Heart right ventricle (tissue), 16 donors: ENCODE measurements around the gene SSBP3. TPM values are rescaled to one million over a fixed set of nuclear protein-coding genes. Genes with fewer than 3 reads are reported as not detected.
A peak's percentile ranks its signal among the peaks of the same experiment; 100 is the strongest.

ENCODE experiments used
- ATAC-seq, 8 donors: fragments of 200-7000 bp; cut with Tn5 transposase; one replicate each; pipeline ENCODE4 v1.9.1; 2020; ENCODE audit warnings: mild to moderate bottlenecking in 8 of 8, moderate library complexity in 8 of 8, moderate number of reproducible peaks in 1 of 8
- DNase-seq, 2 donors: peaks; one replicate each; pipeline ENCODE4 v3.0.0-alpha.2; 2020
- H3K27ac ChIP-seq, 10 donors: fragments of 200-600 bp; sonication (generic) in 2 of 10; one replicate each; pipeline versions ENCODE4 v1.5.0 to v1.8.0; 2020 to 2022; ENCODE audit warnings: mild to moderate bottlenecking in 3 of 10
- H3K27me3 ChIP-seq, 7 donors: fragments of 200-600 bp; one replicate each; pipeline ENCODE4 v1.8.0; 2021 to 2022; ENCODE audit warnings: mild to moderate bottlenecking in 2 of 7
- H3K36me3 ChIP-seq, 9 donors: fragments of 200-600 bp; sonication (generic) in 1 of 9; one replicate each; pipeline versions ENCODE4 v1.5.0 to v1.8.0; 2020 to 2022; ENCODE audit warnings: mild to moderate bottlenecking in 2 of 9
- H3K4me1 ChIP-seq, 9 donors: fragments of 200-600 bp; sonication (generic) in 1 of 9; one replicate each; pipeline versions ENCODE4 v1.5.0 to v1.8.0; 2020 to 2022; ENCODE audit warnings: mild to moderate bottlenecking in 4 of 9
- H3K4me3 ChIP-seq, 10 donors: fragments of 200-600 bp; sonication (generic) in 2 of 10; one replicate each; pipeline versions ENCODE4 v1.5.0 to v1.8.0; 2020 to 2022; ENCODE audit warnings: mild to moderate bottlenecking in 7 of 10, moderate library complexity in 2 of 10
- H3K9me3 ChIP-seq, 11 donors: fragments of 200-600 bp in 10 of 11; sonication (generic) in 2 of 11; one replicate each; pipeline versions ENCODE4 v1.5.0 to v1.8.0; 2013 to 2022; ENCODE audit warnings: mild to moderate bottlenecking in 2 of 11, control low read depth in 1 of 11, moderate library complexity in 1 of 11
- WGBS, 2 donors: extraction: QIAGEN DNeasy Blood & Tissue Kit; methylation state at CpG; one replicate each; pipeline ENCODE4 v1.1.7; 2013; ENCODE audit warnings: inconsistent platforms in 1 of 2; 5-methylcytosine and 5-hydroxymethylcytosine counted together
- intact Hi-C, 10 donors: fragments of 100-400 bp; cut with DNase I; formaldehyde crosslinking; loops; one replicate each; pipeline versions ENCODE4 v1.11.1 to v1.14.2; 2022
- polyA plus RNA-seq, 2 donors: library from polyadenylated mRNA; stranded (reverse); fragments of 200-250 nt; gene quantifications; one replicate each; pipeline ENCODE4 v1.2.3, GENCODE V29; 2013
- total RNA-seq, 10 donors: library from RNA; stranded (reverse); fragmentation: NEBNext Ultra II Directional in 3 of 10; extraction: Animal tissue kit (Norgen Biotek cat#: 25700) in 3 of 10; gene quantifications; one replicate each; pipeline versions ENCODE4 v1.2.1 to v1.2.4, GENCODE V29; 2021 to 2023
- TF ChIP-seq, protein P1 (sequence below), 9 donors: fragments of 200-600 bp; sonication (generic) in 2 of 9; IDR thresholded peaks; one replicate each; pipeline versions ENCODE4 v1.5.0 to v1.8.0; 2021 to 2022; ENCODE audit warnings: antibody characterized with exemption in 9 of 9, mild to moderate bottlenecking in 5 of 9, moderate library complexity in 1 of 9
- donor health status: Arrhythmogenic right ventricular cardiomyopathy.
- donor health status: ischemic (EF 13 %, LVEDD 7.1; RV severe dilation, severe dysfunction).
- donor health status: healthy with polysubstance abuse.
- donor health status: DM: no; HTN: yes; CAD: no.
- donor health status: DM: no; HTN: no; CAD: no.
- donor health status: ischemic (EF 25% LVEDD 6.9; RV normal size, moderate dysfunction).
- donor health status: ischemic (EF 25% LVEDD 5.7; RV mildly dilated, moderate dysfunction).
- donor health status: healthy.
- donor health status: DM: yes; HTN: yes; CAD: no.
- donor health status: Ischemic cardiomyopathy.
- donor health status: ischemic (EF 35%, LVEDD 5.7; RV mildly dilated, moderate dysfunction).
- donor health status: nonischemic (EF 11% LVEDD 7.7; RV severe dilation, severe dysfunction).
- donor health status: DM: yes; HTN: yes; CAD: no.
- donor health status: PGD.
- donor health status: ischemic (EF 29% LVEDD 5.4; RV normal size, mild dysfunction).
- donor health status: nonischemic (EF 23%, LVEDD 6.1; RV moderate dilation, normal function).

Gene SSBP3
- total and polyA plus RNA-seq, 12 donors: 17.6 to 71.9 (median 52.8) TPM

DNA sequence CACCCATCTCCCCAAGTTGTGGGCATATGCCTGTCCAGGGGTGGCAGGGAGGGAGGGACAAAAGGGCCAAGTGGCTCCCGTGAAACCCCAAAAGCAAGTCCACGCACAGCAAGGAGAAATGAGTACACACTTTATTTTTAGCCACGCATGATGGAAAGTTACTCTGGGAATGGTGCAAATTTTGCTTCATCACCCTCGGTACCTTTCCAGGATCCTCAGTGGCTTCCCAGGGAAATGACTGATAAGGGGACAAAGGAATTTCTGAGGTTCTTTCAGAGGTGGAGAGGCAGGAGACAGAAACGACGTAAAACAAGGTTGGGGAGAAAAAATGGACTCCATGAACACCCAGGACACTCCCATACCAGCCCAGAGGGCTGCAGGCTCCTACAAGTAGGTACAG, 65.8 kb downstream of the SSBP3 start:
- Histone ChIP-seq H3K36me3 (no peaks in the 10 kb centered on the region), H3K9me3 (no peaks in the 10 kb centered on the region), H3K27me3 (no peaks in the 10 kb centered on the region), H3K4me1 (peaks cover 11 to 70% (median 49%) of the 10 kb centered on the region in 9 donors), H3K4me3 (no peak overlapping the region), H3K27ac (peak overlapping the region in 7 of 10 donors; percentile 13 to 49 (median 37))
- TF ChIP-seq, protein P1, sequence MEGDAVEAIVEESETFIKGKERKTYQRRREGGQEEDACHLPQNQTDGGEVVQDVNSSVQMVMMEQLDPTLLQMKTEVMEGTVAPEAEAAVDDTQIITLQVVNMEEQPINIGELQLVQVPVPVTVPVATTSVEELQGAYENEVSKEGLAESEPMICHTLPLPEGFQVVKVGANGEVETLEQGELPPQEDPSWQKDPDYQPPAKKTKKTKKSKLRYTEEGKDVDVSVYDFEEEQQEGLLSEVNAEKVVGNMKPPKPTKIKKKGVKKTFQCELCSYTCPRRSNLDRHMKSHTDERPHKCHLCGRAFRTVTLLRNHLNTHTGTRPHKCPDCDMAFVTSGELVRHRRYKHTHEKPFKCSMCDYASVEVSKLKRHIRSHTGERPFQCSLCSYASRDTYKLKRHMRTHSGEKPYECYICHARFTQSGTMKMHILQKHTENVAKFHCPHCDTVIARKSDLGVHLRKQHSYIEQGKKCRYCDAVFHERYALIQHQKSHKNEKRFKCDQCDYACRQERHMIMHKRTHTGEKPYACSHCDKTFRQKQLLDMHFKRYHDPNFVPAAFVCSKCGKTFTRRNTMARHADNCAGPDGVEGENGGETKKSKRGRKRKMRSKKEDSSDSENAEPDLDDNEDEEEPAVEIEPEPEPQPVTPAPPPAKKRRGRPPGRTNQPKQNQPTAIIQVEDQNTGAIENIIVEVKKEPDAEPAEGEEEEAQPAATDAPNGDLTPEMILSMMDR (IDR thresholded peaks at IDR 0.05): no peak
- no peak for ATAC-seq
- no peak for DNase-seq
- intact Hi-C loops: no loop called here
- 50 to 63% methylated on average over 6 of the region's 6 CpGs for WGBS, 2 donors

DNA sequence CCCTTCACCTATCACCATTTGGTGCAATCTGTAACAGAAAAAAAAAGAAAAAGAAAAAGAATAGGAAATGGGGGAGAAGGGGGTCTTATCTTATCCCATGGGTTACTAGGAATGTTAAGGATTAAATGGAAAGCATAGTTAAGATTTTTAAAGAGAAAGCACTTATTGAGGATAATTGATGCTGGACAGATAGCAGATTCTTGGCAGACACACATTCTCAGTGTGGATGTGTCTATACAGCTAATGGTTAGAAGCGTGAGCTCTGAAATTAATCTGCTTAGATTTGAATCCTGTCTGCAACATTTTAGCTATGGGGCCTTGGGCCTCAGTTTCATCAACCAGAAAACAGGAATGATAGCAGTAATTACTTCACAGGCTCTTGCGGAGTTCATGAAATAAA, 67.1 kb downstream of the SSBP3 start:
- H3K9me3 ChIP-seq: no peaks in the 10 kb centered on the region
- intact Hi-C loops: loop anchor here in 2 of 10 donors (5.0 to 10.0 kb wide), 2 partner anchors 56 to 62 kb away; no protein-coding TSS in a partner anchor
- no peak for ATAC-seq
- H3K4me1 ChIP-seq: peaks cover 17 to 83% (median 62%) of the 10 kb centered on the region in 9 donors
- TF ChIP-seq, protein P1 (IDR thresholded peaks at IDR 0.05): no peak
- DNase-seq: no peak
- peak overlapping the region in 5 of 10 donors; percentile 7 to 39 (median 36) for H3K27ac ChIP-seq
- no peaks in the 10 kb centered on the region for H3K27me3 ChIP-seq
- 93 to 99% methylated on average over 2 of the region's 2 CpGs for WGBS, 2 donors
- no peak overlapping the region for H3K4me3 ChIP-seq
- no peaks in the 10 kb centered on the region for H3K36me3 ChIP-seq

DNA sequence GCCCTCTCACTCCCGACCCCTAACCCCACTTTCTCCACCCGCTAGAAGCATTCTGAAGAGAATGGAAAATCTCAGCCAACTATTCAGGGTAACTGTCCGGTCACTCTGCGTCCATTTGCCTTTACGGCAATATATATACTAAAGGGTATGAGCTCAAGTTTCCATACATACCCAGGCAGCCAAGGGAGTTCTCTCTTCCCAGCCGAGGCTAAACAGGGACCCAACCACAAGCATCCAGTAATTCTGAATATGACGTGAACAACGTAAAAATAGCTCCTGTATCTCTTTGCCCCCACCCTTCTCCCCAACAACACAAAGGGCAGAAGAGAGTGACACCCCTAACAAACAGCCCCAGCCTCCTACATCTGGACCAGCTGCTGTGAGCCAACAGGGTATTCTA, 67.7 kb downstream of the SSBP3 start:
- 49 to 58% methylated on average over 8 of the region's 8 CpGs for WGBS, 2 donors
- no peak overlapping the region for H3K4me3 ChIP-seq

DNA sequence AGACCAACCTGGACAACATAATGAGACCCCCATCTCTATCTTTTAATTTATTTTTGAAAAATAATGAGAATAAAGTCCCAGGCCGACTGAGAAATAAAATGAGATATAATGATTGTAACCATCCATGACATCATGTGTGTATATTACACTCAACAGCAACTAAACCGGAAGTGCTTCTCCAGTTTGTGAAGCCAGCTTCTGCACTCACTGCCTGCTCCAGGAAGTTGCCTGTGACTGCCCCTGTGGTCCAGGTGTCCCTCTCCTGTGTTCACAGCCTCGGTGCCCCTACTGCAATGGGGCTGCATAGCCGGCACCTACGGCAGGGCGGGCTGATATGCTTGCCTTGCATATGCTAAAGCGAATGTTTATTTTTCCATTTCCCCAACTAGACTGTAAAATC, 68.3 kb downstream of the SSBP3 start:
- Histone ChIP-seq H3K36me3 (no peaks in the 10 kb centered on the region), H3K4me1 (peaks cover 22 to 92% (median 65%) of the 10 kb centered on the region in 9 donors), H3K27ac (peak overlapping the region in 5 of 10 donors; percentile 7 to 39 (median 36)), H3K9me3 (no peaks in the 10 kb centered on the region), H3K4me3 (no peak overlapping the region), H3K27me3 (no peaks in the 10 kb centered on the region)
- WGBS, 2 donors: 70% methylated on average over 7 of the region's 7 CpGs
- TF ChIP-seq, protein P1 (IDR thresholded peaks at IDR 0.05): no peak
- DNase-seq: no peak
- intact Hi-C loops: loop anchor here in 2 of 10 donors (5.0 to 10.0 kb wide), 2 partner anchors 57 to 61 kb away; no protein-coding TSS in a partner anchor
- ATAC-seq: no peak

More for the DNA sequence above, 67.7 kb downstream of the SSBP3 start:
- no peaks in the 10 kb centered on the region for H3K27me3 ChIP-seq
- peak overlapping the region in 5 of 10 donors; percentile 7 to 39 (median 36) for H3K27ac ChIP-seq
- H3K4me1 ChIP-seq: peaks cover 17 to 89% (median 65%) of the 10 kb centered on the region in 9 donors
- H3K9me3 ChIP-seq: no peaks in the 10 kb centered on the region
- intact Hi-C loops: loop anchor here in 2 of 10 donors (5.0 to 10.0 kb wide), 2 partner anchors 56 to 61 kb away; no protein-coding TSS in a partner anchor
- no peaks in the 10 kb centered on the region for H3K36me3 ChIP-seq
- TF ChIP-seq, protein P1 (IDR thresholded peaks at IDR 0.05): no peak
- ATAC-seq (peak in 5 of 8 donors; percentile 10 to 40 (median 21)), DNase-seq (no peak)
